ENCODE measurements around the gene ROBO1.

The ROBO1 gene

GRCh38 chr3:79146024-79146423 is 621.8 kb downstream of the ROBO1 start:
- DNase-seq: no peak

GRCh38 chr3:79140708-79141107 is 627.1 kb downstream of the ROBO1 start:
- no peak for DNase-seq

GRCh38 chr3:79139395-79140068 is 628.3 kb downstream of the ROBO1 start:
- DNase-seq: no peak

- DNase-seq: no peak
Measured at GRCh38 chr3:79125313-79125984, 642.3 kb downstream of the ROBO1 start.

GRCh38 chr3:79115458-79115857 is 652.3 kb downstream of the ROBO1 start:
- DNase-seq: no peak

GRCh38 chr3:79113876-79114275 is 653.9 kb downstream of the ROBO1 start:
- DNase-seq: no peak

GRCh38 chr3:79111375-79112052 is 656.3 kb downstream of the ROBO1 start:
- DNase-seq: no peak

GRCh38 chr3:79109754-79110153 is 658.0 kb downstream of the ROBO1 start:
- DNase-seq: no peak

- no peak for DNase-seq
Measured at GRCh38 chr3:79103307-79103706, 664.5 kb downstream of the ROBO1 start.

GRCh38 chr3:79097964-79098660 is 669.7 kb downstream of the ROBO1 start:
- DNase-seq: no peak

- DNase-seq: no peak
Measured at GRCh38 chr3:79094654-79095053, 673.1 kb downstream of the ROBO1 start.

- DNase-seq: no peak
Measured at GRCh38 chr3:79086514-79086913, 681.3 kb downstream of the ROBO1 start.

GRCh38 chr3:79085171-79085570 is 682.6 kb downstream of the ROBO1 start:
- DNase-seq: no peak

GRCh38 chr3:79081335-79081734 is 686.5 kb downstream of the ROBO1 start:
- DNase-seq: no peak

- no peak for DNase-seq
Measured at GRCh38 chr3:79074558-79074957, 693.2 kb downstream of the ROBO1 start.

- no peak for DNase-seq
Measured at GRCh38 chr3:79067734-79068133, 700.1 kb downstream of the ROBO1 start.

- DNase-seq: no peak
Measured at GRCh38 chr3:79066481-79066880, 701.3 kb downstream of the ROBO1 start.

GRCh38 chr3:79063624-79064023 is 704.2 kb downstream of the ROBO1 start:
- DNase-seq: no peak

GRCh38 chr3:79057756-79058155 is 710.0 kb downstream of the ROBO1 start:
- no peak for DNase-seq

GRCh38 chr3:79056498-79056897 is 711.3 kb downstream of the ROBO1 start:
- no peak for DNase-seq

GRCh38 chr3:79052054-79052681 is 715.6 kb downstream of the ROBO1 start:
- no peak for DNase-seq

- DNase-seq: no peak
Measured at GRCh38 chr3:79047581-79047980, 720.2 kb downstream of the ROBO1 start.

- DNase-seq: no peak
Measured at GRCh38 chr3:79041621-79042020, 726.2 kb downstream of the ROBO1 start.
